ENCODE results near the gene PSTPIP1.

Gene PSTPIP1

GRCh38 chr15:77030048-77030927 is 35.4 kb downstream of the PSTPIP1 start:
- DNase-seq (ENCODE audit: low read depth, low spot score): no peak

DNA sequence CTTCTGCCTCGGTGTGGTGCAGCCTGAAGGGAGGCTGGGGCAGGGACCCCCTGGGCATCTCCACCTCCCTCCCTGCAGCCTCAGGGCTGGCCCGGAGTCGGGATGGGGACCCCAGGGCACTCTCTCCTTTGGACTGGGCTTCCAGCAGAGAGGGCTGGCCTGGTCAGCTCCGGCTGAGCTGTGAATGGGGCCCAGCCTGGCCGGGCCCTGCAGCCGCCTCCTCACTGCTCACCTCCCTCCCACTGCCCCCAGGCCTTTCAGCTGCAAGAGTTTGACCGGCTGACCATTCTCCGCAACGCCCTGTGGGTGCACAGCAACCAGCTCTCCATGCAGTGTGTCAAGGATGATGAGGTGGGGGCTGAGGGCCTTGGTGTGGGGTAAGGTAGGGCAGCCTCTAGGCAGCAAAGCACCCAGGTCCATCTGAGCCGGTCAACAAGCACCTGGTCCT is 36.0 kb downstream of the PSTPIP1 start:
- no peak for DNase-seq (ENCODE audit: low read depth, low spot score)

DNA sequence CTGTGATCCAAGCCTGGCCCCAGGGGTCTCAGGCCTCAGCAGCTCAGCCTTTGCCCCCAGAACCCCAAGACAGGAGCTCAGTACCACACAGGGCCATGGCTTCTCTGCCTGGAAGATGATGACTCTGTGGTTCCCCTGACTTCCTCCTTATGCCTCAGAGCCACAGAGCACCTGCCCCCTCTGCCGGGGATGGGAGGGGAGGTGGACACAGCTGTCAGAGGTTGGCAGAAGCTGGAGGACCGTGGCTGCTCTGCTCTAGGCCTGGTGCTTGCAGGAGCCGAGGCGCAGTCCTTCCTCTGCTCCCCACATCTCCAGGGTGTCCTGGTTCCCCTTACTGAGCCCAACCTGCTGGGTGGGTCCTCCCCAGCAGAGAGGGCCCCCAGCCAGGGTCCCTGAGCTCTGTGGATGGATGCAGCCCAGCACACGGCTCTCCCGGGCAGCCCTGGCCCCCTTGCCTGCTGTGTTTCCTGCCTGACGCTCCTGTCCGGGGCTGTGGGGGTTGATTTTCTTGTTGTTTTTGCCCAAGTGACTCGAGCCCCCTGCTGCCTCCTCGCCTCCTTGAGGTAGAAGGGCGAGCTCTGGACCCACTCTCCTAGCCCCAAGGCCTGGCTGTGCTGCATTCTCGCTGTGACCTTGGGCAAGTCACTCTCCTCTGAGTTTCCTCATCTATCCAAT is 36.6 kb downstream of the PSTPIP1 start:
- no peak for DNase-seq (ENCODE audit: low read depth, low spot score)

DNA sequence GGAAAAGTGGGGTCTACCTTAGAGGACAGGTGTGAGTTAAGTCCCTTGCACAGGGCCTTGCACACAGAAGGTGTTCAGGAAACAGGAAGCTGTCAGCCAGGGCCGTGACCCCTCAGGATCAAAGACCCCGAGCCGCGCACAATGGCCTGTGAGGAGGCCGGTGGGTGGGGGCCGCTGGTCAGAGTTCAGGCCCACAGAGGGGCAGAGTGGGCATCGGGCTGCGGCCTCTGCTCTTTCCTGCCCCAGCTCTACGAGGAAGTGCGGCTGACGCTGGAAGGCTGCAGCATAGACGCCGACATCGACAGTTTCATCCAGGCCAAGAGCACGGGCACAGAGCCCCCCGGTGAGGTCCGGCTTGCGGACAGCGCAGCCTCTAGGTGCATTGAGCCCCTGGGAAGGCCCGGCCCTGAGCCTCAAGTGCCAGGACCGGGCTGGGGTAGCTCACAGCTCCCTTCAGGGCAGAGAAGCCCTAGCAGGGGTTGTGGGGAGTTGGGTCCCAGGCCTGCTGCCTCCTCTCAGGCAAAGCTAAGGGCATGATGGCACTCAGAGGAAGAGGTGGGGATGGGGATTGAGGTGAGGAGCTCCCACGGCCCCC is 37.2 kb downstream of the PSTPIP1 start:
- no peak for DNase-seq (ENCODE audit: low read depth, low spot score)

- no peak for DNase-seq (ENCODE audit: low read depth, low spot score)
These were observed 37.9 kb downstream of the PSTPIP1 start for GRCh38 chr15:77032647-77033416.

DNA sequence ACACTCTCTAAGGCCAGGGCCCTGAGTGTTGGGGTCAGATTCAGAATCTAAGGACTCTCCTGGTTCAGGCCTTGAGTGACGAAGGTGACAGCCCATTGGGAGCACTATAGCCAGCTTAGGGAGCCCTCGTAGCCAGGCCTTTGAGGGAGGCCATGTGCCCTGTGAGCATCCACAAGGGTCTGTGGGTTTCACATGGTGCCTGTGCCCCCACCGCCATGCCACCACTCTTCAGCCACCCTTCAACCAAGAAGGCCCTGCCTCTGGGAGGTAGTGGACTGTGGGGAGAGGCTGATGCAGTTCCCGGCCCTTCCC is 38.4 kb downstream of the PSTPIP1 start:
- no peak for DNase-seq (ENCODE audit: low read depth, low spot score)

- DNase-seq (ENCODE audit: low read depth, low spot score): no peak
These were observed 39.1 kb downstream of the PSTPIP1 start for GRCh38 chr15:77033729-77034671.

DNA sequence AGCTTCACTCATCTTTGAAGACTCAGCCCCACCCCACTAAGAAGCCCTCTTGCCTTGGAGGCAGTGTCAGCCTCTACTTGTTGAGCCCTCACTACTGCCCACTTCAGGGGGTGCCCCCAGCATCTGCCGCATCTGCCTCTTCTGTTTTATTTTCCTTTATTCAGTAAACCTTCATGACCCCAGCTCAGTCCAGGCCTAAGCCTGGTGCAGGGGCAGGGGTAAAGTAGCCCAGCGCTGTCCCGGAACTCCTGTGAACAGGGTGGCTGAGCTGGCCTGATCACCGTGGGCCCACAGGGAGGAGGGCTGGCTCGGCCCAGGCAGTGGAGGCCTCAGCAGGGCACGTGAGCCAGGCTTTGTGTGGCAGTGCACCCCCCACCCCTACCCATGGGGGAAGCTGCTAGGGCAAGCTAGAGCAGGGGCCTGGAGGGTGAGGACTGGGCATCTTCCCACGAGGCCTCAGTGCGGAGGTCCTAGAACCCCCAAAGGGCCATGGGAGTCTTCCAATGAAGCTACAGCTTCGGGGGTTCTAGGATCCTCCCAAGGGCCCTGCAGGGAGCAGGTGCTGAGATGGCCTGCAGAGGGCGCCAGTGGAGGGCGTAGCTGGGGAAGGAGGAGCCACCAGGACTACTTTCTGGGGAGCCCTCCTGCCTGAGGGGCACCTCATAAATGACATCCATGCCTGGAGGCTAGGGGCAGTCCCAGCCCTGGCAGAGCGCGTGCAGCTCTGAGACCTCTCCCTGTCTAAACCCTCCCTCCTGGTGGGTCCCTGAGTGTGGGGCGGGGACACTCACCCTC is 40.0 kb downstream of the PSTPIP1 start:
- DNase-seq (ENCODE audit: low read depth, low spot score): no peak

DNA sequence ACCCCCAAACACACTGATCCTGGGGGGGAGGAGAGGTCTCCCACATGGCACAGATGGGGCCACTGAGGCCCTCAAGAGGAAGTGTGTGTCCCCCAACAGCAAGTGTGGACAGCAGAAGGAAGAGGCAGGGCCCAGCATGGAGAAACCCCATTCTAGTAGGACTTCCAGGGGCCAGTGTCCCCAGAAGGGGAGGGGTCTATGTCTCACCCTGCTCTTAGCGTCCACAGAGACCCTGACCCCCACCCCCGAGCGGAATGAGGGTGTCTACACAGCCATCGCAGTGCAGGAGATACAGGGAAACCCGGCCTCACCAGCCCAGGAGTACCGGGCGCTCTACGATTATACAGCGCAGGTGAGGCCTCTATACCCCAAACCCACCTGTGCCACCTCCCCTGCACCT is 40.7 kb downstream of the PSTPIP1 start:
- no peak for DNase-seq (ENCODE audit: low read depth, low spot score)

DNA sequence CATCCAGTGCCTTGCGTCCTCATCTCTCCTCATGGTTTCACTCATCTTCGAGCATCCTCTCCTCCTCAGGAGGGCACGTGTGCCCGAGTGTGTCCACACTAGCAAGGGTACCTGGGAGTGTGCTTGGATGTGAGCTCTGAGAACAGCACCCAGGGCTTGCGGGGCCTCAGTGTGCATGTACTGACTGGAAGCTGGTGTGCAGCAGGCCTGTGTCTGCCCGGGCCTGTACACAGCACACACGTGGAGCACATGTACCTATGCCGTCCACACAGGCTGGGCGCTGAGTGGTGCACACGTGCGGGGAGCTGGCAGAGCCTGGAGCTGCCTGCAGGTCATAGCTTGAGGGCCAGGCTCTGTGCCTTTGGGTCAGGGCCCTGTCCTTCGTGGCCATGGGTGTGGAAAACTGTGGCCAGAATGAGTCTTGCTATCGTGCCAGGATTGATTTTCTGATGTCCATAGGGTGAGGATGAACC is 41.1 kb downstream of the PSTPIP1 start:
- no peak for DNase-seq (ENCODE audit: low read depth, low spot score)

GRCh38 chr15:77036537-77037387 is 41.8 kb downstream of the PSTPIP1 start:
- DNase-seq (ENCODE audit: low read depth, low spot score): no peak

DNA sequence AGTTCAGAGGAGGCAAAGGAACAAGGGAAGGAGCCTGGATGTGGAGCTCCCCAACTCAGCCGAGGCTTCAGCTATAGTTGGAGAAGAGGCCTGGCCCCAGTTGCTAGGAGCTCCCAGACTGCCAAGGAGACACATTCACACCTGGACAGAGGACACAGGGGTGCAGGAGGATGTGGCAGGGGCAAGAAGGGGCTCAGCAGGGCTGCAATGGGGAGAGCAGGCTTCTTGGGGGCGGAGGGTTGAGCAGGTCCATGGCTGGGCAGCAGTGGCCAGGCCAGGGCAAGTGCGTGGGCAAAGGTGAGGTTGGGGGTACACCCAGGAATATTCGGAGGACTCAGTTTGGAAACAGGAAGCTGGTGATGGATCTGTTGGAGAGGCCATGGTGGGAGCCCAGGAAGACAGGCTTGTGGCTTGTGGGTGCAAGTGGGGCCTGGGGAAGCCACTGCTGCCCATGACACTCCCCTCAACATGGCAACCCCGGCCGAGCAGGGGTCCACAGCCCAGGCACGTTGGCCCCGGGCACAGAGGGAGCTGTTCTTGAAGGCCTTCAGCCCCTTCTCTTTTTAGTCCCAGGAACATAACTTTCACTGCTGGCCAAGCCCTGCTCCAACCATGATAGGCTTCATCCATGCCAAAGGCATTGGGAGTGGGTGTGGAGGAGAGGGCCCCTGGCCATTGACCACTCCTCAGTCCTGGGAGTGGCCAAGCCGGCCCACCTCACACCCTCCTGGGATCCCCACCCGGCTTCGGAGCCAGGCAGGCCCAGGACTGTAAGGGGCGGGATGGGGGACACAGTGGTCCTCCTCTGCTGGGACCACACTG is 42.7 kb downstream of the PSTPIP1 start:
- DNase-seq (ENCODE audit: low read depth, low spot score): no peak

DNA sequence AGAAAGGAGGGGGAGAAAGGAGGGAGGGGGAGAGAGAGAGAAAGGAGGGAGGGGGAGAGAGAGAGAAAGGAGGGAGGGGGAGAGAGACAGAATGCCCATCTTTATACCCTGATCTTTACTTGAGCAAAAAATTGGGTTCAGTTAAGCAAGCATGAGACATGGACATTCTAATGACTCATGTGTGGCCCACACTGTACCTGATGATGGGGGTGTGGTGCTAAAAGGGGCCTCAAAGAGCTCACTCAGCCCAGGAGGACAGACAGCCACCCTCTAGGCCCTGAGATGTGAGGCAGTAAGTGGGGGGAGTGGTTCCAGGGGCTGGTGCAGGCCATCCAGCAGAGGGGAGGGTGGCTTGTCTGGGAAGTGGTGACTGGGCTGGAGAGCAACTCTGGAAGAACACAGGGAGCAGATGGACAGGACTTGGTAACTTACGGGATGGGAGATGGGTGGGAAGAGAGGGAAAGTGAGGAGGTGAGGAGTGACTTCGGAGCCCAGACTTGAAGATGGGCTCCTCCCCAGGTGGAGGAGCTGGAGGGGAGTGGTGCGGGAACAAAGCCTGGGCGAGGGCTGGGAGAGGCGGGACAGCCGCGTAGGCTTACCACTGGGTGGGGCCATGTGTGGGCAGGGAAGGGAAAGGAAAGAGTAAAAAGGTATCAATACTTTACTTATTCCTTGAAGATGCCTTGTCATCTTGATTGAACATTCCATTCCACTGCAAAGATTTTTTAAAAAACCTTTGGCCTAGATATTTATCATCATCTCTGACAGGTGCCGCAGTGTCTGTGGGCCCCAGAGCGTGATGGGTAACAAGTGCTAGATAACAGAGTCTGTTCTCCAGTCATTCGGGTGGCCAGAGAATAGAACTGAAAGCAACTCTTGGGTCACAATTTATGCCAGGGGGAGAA is 43.6 kb downstream of the PSTPIP1 start:
- DNase-seq (ENCODE audit: low read depth, low spot score): no peak

DNA sequence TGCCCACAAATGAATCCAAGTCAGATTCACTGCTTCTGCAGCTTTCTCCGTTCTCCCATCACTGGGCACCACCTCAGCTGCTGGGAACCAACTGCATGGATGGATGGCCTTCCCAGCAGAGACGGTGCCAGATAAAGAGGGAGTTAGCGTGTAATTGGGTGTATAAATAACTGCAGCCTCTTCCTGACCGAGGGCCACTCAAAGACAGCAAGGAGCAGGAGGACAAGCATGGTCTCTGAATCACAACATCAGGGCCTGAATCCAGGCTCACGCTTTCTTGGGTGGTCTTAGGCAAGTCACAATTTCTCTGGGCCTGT is 44.2 kb downstream of the PSTPIP1 start:
- DNase-seq (ENCODE audit: low read depth, low spot score): no peak

DNA sequence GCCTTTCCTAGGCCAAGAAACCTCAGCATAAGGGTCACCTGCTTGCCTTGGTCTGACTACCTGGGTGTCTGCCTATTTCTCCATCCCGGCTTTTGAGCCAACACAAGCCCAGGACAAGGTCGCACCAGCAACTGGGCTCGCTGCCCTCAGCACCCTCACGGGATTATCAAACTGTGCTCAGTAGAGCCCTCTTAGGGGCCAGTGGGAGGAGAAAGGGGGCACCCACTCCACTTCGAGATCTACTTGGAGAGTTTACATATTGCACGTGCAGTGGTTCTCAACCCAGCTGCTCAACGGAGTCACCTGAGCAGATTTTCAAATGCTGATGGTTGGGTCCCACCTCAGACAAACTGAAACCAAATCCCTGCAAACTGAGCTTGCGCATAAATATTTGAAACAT is 44.9 kb downstream of the PSTPIP1 start:
- no peak for DNase-seq (ENCODE audit: low read depth, low spot score)

DNA sequence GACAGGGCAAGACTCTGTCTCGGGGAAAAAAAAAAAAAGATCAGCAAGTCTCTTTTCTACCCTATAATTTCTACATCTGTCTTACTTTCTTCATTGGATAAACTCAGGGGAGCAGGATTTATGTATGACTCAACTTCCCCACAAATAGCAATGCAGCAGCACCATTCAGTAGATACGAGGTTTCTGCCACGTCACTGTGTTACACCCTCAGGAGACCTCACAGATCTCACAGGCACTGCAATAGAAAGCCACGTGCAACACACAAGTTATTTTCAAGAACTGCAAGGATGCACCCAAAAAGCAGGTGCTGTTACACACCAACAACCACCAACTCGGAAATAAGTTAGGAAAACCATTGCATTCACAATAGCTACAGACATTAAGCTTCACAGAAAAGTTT is 45.7 kb downstream of the PSTPIP1 start:
- DNase-seq (ENCODE audit: low read depth, low spot score): no peak

DNA sequence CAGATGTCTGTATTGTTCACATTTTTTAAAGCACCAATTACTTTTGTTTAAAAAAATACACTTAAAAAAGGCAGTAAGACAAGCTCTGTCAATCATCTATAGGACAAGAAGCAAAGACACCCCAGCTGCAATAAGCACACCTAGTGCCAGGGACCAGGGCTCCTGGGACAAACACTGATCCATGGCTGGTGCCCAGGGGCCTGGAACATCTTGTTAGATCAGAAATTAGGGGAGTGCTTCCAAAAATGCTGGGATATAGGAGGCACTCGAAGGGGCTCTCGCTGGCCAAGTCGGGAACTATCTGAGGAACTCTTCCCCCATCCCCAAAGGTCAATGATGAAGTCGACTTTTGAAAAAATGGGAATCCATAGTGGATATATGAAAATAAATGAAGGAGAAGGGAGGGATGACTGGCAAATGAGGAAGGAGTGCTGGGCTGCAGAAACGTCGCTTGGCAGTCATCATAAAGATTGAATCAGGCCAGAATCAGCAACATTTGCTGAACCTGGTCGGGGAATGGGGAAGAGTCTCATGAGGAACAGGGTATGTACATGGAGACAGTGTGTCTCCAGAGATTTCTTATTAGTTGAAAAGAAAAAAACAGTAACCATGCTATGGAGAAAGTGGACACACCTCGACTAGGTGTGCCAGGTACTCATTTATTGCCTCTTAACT is 47.5 kb downstream of the PSTPIP1 start:
- no peak for DNase-seq (ENCODE audit: low read depth, low spot score)
